ENCODE data around the gene PLCL2.

DNA sequence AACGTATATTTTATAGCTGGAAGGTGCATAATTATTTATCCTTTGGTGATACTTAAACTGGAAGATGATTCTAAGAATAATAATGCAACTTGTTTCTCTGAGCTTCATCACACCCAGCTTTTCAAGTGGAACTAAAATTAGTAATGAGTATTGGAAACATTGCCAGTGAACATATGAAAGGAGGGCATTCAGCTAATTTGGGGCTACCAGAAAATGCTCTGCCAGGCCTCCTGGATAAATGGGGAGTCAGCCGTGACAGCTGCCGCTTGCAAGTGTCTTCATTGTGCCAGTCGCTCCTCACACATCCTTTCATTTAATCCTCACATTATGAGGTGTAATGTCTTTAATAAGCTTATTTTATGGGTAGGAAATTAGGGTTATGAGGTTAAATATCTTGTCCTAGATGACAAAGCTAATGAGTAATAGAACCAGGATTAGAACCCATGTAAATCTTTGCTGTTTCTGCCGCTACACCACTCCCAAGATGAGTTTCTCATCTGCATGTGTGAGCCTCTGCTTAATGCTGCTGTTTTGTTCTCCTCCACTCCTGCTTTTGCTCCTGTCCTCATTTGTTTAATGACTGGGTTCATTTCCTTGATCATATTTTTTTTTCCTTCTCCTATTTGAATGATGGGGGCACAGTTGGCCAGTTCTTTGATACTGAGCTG is 155.7 kb downstream of the PLCL2 start:
- TF ChIP-seq, protein P1, sequence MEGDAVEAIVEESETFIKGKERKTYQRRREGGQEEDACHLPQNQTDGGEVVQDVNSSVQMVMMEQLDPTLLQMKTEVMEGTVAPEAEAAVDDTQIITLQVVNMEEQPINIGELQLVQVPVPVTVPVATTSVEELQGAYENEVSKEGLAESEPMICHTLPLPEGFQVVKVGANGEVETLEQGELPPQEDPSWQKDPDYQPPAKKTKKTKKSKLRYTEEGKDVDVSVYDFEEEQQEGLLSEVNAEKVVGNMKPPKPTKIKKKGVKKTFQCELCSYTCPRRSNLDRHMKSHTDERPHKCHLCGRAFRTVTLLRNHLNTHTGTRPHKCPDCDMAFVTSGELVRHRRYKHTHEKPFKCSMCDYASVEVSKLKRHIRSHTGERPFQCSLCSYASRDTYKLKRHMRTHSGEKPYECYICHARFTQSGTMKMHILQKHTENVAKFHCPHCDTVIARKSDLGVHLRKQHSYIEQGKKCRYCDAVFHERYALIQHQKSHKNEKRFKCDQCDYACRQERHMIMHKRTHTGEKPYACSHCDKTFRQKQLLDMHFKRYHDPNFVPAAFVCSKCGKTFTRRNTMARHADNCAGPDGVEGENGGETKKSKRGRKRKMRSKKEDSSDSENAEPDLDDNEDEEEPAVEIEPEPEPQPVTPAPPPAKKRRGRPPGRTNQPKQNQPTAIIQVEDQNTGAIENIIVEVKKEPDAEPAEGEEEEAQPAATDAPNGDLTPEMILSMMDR (IDR thresholded peaks at IDR 0.05), result no peak
- no peak for TF ChIP-seq EZH2 (IDR thresholded peaks at IDR 0.05)
- no peak for TF ChIP-seq EZH2phosphoT487 (IDR thresholded peaks at IDR 0.05)
